Ammon's horn (tissue), 1 donor: ENCODE measurements around the gene ARHGEF4.

ENCODE experiments used
- DNase-seq: peaks from one replicate; pipeline ENCODE4 v3.0.0-alpha.2; 2016; ENCODE audit warnings: low spot score

The ARHGEF4 gene, protein sequence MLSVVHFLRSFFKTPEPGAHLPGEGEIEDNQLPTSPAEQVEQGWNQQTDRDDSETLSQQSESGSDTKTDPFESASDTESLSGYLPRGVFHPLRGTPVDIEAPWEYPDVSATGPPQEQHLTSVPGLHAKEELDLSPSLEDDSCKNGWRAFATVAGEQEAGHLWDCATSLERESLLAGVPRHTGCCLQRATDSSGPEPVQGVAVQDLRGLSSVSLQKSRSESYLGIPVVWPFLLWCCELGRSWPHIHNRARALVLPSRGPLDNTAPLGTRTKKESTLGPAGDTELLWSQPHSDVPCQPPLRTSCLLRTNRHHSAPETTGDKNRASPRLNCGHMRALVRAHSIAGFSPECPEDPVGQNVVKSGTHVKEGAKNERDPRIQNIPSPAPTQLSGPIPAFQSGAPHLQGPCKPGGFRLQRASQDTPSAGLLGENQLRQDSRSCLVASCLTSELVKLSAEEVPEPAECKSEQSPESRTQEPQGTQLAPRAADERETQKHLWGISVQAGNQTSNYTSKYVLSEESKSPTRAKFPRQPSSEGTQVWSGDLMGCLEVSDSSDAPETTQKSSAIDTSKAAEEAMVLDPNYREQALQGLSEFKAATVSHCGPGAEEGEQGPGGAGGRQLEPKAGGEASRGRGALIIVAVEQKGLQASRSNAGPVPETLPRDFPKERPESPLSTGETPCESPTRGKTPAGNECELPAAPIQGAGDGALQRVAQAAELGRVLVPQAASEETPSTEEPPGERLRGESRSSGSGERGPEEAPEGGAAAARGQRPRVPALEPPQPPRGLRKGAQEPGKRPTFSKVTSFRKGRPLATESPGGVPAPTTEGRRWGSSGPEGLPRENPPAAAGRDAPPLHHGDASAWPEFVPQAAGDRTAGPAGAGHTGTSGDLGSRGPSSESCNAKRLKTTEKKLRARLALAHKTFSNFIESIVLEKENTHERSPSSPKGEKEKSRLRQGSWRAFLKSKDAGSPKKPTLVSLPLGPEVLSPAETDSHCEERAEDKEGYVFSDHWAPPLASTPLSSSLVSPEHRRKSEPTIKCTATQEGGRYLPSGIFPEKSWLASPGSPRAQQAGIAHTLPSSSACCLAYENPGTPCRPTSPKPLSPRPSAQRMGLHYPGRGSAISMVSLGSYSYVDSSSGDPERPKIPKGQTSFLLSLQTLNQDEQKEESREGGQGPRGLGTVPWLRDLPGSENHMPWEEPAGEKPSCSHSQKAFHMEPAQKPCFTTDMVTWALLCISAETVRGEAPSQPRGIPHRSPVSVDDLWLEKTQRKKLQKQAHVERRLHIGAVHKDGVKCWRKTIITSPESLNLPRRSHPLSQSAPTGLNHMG (N-terminal part only)

DNA sequence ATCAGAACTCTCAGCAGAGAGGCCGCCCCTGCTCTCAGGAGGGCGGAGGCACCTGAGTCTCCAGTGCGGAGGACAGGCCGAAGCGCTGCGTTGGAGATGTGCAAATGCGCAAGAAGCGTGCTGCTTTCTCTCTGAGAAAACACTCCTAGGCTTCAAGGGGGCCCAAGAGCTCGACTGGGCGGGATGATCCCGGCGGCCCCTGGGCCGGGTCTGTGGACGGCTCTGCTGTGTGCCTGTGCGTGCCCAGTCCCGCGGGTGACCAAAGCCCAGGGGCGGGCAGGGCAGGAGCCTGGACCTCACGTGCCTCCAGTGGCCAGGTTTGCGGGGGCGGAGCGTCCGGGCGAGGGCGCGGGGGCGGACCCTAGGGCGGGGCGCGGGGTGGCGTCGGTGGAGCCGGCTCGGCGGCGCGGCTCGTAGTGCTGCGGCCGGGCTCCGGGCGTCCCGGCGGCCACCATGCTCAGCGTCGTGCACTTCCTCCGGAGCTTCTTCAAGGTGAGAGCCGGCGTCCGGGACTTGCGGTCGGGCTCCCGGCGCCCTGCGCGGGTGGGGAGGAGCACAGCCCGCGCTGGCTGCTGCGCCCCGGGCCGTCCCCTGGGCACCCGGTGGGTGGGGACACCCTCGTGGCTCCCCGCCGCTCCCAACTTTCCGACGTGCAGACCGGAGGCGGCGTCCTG, at the start of gene ARHGEF4:
Gene ARHGEF4, plus strand, starts transcription at position 414 of the 674 bp plus-strand sequence. Its CDS starts 40 bp downstream, at position 454.
- DNase-seq, result peak; percentile 44

DNA sequence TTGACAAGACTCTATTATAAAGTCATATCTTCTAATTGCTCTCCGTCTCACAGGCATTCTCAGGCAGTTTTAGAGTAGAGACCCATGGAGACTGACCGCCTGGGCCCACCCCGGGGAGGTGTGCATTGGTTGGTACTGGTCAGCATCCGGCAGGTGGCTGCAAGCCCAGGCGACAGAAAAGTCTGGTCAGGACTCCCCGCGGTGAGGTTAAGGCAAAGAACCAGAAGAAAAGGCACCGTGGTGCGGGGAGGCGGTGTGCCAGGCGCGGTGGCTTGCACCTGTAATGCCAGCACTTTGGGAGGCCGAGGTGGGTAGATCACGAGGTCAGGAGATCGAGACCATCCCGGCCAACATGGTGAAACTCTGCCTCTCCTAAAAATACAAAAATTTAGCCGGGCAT, 48.9 kb upstream of the ARHGEF4 start:
- DNase-seq, result no peak

DNA sequence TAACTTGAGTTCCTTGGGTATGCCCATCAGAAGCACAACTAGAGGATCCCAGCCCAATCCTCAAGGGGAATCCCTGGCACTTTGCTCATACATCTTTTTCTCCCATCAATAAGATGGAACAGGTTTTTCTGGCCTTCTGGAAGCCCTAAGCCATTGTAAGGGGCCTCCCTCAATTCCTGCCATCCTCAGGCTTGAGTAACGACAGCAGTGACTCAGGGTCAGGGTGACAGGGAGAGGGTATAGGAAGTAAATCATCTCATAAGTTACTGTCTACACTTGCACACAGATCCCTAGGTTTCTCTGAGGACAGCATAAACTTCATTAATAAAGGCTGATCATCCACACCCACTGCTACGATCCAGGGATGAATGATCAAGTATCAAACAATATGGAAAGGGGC, 46.4 kb upstream of the ARHGEF4 start:
- DNase-seq, result no peak

DNA sequence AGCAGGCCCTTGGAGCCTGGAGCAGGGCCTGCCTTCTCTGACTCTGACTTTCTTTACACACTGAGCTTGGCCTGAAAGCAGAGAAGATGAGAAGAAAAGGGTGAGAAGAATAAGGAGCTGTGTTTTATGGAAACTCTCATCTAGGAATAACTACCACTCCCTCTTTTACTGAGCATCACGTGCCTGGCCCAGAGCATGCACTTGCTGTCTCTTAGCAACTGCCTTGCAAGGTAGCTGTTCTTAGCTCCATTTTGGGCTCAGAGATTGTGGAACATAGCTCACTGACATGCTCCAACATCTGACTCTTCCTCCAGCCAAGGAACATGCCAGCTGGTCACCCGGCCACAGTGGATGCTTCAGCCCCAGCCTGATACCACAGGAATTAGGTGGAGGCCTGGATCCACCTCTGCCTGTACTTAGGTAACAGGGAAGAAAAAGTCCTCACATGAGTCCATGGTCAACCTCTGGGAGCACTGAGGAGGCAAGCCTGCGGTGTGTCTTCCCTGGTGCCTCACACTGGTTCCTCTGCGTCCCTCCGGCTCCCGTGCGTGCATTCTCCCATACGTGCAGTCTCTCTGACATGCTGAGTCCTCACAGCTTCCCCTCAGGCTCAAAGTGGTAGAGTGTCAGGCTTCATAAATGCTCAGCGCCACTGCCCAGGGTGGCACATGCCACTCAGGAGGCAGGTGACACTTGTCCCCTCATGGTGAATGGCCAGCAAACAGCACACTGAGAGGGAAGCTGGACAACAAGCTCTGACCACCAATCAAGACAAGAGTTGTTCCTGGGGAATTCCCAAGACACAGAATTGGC, 45.7 kb upstream of the ARHGEF4 start:
- DNase-seq, result peak; percentile 52

DNA sequence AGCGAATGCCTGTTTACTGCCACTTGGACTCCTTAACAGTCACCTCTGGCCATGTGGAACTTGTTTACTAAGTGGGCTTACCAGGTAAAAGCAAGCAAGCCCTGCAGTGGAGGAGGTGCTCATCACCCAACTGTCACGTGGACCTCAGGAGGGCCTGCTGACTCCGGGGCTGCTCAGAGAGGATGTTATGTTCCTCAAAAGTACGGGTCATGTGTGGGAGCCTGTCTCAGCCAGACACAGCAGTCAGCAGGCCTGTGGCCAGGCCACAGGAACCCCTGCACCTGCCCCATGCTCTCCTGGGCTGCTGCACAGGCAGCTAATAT, 45.1 kb upstream of the ARHGEF4 start:
- peak; percentile 51 for DNase-seq

DNA sequence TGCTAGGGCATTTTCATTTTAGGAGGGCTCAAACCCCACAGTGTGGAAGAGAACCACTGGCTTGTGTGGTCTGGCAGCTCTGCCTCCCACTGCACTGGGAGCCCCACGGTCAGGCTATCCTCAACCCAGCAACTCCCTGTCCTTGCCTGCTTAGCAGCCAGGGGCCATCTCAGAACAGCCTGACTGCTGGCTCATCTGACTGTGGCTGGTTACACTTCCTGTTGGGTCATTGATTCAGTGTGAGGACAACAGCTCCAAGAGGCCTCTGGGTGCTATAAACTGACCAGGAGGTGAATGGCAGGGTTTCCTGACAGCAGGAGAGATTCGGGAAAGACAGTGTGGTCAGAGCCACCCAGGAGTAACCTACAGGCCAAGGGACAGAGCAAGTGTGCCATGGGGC, 41.3 kb upstream of the ARHGEF4 start:
- no peak for DNase-seq

DNA sequence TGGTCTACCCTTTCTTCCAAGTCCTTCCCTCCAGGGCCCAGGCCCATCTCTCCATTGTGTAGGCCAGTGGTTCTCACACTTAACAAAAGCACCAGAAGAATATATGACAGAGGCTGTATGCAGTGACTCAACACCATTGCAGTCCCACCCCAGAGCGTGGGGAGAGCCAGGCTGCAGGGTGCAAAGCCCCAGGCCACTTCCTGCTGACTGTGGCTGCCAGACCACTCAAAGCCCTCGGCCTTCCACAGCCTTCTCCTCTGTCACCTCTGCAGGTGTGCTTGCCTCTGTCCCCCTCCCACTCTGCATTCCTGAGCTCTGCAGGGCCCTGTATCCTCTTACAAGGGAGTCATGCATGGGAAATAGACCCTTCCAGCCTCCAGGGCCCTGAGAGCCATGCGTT, 40.4 kb upstream of the ARHGEF4 start:
- no peak for DNase-seq

DNA sequence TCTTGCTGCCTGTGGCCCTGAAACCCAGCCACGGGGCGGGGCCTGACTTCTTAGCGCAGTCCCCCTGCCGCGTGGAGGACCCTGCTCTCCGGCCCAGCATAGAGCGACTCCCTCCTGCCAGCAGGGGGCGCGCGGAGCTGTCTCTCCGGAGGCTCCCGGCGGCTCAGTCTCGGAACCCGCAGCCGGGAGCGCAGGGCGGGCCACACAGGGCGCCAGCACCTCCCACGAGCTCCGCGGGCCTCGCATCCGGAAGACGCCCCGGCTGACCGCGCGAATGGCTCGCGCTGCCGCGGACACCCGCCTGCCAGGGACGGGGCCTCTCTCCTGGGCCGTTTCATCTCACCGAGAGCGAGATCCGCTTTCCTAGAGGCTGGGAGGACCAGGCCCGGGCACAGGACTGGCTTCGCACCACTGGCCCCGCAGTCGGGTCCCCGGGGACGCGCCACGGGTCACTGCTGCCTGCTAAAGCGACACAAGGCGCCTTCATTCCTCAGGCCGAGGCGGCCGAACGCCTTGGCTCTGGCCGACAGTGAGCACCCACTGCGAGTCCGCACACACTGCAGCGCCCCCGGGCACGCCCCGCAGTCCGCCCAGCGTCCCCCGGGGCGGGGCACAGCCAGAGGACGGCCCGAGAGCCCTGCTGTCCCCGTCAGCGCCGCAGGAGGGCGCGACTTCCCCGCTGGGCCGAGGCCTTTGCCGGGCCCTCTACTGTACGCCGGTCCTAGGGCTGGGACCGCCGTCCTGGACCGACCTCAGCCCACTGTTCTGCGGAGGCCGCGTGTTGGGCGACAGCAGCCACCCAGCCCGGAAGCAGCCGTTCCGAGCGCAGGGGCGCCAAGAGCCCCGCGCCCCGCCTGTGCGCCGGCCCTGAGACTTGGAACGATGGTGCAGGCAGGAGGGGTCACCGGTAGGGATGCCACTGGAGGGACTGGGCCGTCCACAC, 39.0 kb upstream of the ARHGEF4 start:
- DNase-seq, result peak; percentile 91

DNA sequence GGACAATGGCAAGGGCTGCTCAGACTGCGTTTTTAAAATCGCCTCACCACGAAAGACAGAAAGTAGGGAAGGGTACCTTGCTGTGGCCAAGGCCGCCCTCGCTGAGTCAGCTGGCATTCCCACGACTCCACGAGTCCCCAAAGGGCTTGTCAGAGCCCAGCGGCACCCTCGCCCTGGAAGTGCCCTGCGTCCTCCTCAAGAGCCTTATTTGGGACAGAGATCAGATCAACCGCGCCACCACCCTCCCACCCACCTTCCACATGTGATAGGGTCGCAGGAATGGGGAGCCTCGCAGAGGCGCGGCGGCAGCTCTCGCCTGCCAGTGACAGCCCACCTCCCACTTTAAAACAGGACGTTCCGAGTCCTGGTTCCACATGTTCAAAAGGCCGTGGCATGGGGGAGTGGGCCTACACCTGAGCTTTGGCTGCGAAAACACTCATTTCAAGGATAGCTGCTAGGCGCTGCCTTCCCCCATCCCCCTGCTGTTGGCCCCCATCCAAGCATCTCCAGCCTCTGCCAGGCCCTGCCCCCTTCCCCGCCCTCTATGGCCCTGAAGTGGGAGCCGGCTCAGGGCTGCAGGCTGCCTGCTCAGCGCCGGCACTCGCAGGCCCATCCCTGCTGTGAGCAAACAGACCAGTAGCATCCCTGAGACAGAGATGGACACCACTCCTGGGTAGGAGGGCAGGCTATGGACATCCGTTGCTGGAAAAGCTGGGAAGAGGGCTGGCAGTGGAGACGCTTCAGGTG, 38.1 kb upstream of the ARHGEF4 start:
- DNase-seq, result peak; percentile 50

DNA sequence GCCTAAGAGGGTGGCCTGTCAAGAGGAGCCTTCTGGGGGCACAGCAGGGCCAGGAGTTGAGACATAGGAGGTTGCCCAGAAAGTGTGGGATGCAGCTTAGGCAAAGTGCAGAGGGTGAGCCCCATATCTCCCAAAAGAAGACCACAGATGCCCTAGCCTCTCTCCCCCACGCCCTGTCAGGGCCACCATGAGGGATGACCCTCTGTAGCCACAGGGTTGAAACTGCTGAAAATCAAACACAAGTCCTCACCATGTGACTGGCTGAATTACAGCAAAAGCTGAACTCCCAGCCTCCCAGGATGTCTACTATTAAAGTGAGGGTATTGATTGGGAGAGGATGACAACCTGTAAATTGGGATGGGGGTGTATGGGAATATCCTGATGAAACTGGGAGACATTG, 37.4 kb upstream of the ARHGEF4 start:
- no peak for DNase-seq

DNA sequence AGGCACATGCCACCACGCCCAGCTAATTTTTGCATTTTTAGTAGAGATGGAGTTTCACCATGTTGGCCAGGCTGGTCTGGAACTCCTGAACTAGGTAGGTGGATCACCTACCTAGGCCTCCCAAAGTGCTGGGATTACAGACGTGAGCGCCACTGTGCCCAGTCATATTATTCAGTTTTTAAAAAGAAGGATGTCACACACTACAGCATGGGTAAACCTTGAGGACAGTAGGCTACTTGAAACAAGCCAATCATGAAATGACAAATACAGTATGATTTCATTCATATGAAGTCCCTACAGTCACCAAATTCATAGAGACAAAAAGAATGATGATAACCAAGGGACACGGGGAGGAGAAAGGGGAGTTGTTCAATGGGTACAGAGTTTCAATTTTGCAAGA, 31.1 kb upstream of the ARHGEF4 start:
- DNase-seq, result no peak

DNA sequence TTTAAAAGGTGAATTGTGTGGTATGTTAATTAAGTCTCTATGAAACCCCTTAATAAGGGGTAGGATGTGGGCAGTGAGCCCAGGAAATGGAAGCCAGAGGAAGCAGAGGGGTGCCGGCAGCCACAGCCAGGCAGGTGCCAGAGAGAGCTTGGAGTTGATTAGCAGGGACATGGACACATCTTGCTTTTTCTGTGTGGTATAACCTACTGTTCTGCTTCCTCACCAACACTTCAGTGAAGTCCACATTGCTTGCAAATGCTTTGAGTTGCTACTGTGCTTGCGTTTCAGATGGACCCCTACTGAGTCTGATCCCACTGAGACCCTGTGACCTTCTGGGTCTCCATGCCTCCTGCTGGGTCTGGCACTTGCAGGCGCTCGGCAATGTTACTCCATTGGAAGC, 30.3 kb upstream of the ARHGEF4 start:
- DNase-seq, result no peak

DNA sequence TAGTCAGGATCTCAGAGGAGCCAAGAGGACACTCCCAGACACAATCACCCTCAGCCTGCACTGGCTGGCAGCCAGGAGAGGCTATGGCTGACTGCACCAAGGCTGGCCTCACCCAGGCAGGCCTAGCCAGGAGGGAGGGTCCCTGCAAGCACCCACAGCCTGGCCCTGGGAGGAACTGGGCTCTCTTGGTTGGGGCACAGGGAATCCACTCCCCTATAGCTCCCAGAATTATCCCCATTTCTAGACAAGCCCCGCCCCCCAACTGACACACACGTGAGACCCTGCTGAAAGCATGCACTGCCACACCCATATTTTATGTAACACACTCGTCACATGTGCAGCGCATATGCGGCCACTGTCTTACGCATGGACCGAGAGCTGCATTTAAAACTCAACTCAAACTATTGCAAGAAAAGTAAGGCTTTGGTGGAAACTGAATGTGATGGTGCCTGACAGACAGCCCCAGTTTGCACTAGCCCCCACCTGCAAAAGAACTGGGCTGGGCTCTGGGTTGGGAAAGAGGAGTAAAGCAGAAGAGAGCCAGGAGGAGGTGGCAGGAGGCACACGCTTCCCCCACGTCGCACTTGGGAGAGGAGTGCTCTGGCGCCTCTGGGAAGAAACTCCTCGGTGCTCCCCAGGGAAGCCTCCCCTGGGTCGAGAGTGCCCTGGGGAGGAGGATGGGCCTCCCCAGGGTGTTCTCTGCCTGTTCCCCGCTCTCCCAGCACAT, 28.9 kb upstream of the ARHGEF4 start:
- DNase-seq, result no peak

DNA sequence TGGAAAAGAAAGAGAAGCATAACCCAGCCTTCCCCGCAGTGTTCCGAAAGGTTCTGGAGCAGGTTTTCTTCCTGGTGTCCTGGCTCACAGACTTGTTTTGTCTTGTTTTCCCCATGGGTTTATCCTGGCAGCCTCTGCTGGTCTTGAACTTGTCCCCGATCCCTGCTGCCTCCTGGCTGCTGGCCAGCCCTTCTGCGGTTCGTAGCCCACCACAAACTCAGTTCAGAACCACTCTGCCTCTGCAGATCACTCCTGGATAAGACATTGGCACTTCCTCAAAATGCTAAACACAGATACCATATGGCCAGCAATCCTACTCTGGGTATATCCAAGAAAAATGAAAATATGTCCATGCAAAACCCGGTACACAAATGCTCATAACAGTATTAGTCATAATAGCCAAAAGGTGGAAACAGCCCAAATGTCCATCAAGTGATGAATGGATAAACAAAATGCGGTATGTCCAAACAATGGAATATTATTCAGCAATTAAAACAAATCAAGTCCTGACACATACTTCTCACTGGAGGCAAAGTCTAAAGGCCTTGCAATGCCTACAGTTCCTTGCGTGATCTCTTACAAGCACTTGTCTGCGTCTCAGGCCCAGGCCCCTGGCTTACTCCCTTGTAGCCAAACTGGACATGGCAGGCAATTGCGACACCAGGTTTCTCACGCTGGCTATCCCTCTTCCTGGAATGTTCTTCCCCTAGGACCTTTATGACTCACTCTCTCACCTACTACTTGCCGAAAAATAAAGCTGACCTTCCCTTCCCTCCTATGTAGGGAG, 28.0 kb upstream of the ARHGEF4 start:
- DNase-seq, result no peak

DNA sequence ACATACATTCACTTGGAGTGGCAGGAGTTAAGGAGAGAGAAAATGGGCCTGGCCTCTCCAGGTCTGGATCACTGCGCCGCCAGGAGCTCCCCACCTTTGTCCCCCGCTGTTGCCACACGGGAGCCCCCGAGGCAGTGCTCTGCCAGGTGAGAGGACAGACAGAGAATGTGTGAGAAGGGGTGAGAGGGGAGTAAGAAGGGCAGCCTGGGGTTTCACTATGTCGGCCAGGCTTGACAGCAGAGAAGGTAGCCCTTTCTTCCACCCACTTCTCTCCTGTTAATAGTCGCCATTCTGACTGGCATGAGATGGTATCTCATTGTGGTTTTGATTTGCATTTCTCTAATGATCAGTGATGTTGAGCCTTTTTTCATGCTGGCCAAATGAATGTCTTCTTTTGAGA, 26.2 kb upstream of the ARHGEF4 start:
- no peak for DNase-seq

DNA sequence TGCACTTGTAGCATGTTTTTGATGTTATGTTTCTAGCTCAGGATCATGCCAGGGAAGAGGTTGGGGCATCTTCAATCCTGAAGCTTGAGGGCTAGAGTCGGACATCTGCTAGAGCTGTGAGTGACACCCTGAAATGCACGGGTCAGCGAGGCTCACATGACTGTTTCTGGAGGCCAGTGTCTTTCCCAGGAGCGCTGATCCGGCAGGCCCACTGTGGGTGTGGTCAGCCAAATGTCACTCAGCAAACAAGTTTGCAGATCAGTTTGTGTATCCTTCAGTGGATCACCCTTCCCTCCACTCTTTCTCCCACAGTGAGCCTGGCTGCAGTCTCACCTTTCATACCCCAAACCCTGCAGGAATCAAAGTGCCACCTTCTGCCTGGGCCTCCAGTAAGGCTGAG, 23.0 kb upstream of the ARHGEF4 start:
- no peak for DNase-seq

DNA sequence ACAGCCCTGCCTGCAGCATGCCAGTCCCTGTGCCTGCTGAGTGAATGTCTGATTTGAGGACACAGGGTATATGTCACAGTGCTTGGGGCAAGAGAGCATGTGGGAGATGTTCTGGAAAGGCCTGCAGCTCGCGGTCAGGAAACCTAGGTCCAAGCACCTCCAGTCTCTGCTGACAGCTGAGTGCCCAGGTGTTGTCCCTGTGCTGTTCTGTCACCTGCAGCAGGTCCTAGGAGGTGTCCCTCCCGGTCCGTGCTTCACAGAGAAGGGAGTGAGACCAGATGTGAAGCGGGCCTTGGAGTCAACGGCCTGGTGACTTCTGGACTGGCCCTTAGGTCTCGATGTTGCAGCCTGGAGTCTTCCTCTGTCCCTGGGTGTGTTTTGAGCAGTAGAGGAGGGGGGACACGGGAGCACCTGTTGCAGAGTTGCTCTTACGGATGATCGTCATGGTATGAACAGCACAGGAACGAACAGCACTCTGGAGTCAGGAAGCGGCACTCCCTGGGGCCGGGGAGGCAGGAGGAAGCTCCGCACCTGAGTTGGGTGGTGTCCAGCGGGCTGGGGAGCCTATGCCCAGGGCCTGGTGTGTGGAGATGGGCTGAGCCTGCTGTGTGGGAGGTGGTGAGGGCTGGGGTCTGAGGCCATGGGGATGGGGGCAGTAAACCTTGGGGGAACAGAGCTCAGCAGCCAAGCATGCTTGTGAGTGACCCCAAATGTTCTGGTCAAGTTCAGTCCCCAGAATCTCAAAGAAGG, 21.6 kb upstream of the ARHGEF4 start:
- no peak for DNase-seq
